ENCODE data around the gene OR5B12.

Gene OR5B12

DNA sequence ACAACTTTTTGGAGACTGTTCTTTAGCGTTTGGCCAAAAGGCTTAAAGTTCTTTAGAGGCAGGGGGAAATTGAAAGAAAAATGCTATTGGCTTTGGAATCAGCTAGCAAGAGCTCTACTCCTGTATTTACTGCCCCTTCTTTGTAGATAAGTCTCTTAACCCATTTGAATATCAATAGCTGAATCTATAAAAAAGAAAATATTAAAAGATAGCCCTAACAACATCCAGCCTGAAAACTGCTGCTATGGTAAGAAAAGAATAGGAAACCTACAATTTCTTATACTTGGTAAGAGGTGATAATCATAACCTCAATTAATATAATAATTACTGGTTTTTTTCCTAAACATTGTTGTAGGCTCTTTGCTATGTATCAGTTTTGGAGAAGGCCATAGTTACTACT, at the start of gene OR5B12:
TSS of gene OR5B12 (minus strand) at position 101 of the 400 bp plus-strand sequence. CDS start 2,085 bp downstream, outside the sequence.
- ChIA-PET POLR2A (ENCODE audit: low non-redundant PET) (no interaction called here), CTCF (no interaction called here)
- no peak for DNase-seq (ENCODE audit: low spot score)
- H3K27ac ChIP-seq = no peak within 1 kb of the TSS
- TF ChIP-seq, protein P1, sequence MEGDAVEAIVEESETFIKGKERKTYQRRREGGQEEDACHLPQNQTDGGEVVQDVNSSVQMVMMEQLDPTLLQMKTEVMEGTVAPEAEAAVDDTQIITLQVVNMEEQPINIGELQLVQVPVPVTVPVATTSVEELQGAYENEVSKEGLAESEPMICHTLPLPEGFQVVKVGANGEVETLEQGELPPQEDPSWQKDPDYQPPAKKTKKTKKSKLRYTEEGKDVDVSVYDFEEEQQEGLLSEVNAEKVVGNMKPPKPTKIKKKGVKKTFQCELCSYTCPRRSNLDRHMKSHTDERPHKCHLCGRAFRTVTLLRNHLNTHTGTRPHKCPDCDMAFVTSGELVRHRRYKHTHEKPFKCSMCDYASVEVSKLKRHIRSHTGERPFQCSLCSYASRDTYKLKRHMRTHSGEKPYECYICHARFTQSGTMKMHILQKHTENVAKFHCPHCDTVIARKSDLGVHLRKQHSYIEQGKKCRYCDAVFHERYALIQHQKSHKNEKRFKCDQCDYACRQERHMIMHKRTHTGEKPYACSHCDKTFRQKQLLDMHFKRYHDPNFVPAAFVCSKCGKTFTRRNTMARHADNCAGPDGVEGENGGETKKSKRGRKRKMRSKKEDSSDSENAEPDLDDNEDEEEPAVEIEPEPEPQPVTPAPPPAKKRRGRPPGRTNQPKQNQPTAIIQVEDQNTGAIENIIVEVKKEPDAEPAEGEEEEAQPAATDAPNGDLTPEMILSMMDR (conservative IDR thresholded peaks at IDR 0.05; ENCODE audit: low read depth) = no peak

DNA sequence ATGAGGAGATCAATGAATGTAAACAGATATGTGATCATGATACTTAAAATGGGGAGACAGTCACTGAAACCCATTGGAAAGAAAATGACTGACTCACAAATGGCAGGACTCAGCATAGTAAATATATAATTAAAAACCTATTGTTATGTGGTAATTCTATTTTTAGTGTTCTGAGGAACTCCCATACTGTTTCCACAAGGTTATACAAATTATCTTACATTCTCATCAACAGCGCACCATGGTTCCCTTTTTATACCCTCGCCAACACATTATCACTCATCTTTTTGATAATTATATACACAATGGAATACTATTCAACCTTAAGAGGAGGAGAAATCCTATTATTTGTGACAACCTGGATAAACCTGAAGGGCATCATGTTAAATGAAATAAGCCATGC, 48.8 kb upstream of the OR5B12 start:
- POLR2A ChIA-PET (ENCODE audit: low non-redundant PET) = no interaction called here
- no peak overlapping the region for H3K27ac ChIP-seq
- DNase-seq (ENCODE audit: low spot score) = no peak
- TF ChIP-seq, protein P1 (conservative IDR thresholded peaks at IDR 0.05; ENCODE audit: low read depth) = no peak
- CTCF ChIA-PET = no interaction called here

DNA sequence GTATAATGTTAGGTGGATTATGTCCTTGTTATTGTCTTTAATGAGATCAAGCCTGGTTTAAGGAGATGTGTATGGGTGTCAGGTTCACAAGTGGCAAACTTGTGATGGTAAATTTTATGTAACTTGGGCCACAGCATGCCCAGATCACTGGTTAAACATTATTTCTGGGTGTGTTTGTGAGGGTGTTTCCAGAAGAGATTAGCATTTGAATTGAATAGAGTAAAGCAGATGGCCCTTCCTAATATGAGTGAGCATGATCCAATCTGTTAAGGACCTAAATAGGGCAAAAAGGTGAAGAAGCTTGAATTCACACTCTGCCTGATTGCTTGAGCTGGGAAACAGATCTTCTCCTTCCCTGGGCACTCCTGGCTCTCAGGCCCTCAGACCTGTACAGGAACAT, 45.1 kb upstream of the OR5B12 start:
- no peak overlapping the region for H3K27ac ChIP-seq
- TF ChIP-seq, protein P1 (conservative IDR thresholded peaks at IDR 0.05; ENCODE audit: low read depth) = no peak
- ChIA-PET CTCF (interaction anchor here (0.6 kb wide), 1 partner anchor 261 kb away, joined by 3 read pairs; no protein-coding TSS in a partner anchor), POLR2A (ENCODE audit: low non-redundant PET) (no interaction called here)
- no peak for DNase-seq (ENCODE audit: low spot score)

DNA sequence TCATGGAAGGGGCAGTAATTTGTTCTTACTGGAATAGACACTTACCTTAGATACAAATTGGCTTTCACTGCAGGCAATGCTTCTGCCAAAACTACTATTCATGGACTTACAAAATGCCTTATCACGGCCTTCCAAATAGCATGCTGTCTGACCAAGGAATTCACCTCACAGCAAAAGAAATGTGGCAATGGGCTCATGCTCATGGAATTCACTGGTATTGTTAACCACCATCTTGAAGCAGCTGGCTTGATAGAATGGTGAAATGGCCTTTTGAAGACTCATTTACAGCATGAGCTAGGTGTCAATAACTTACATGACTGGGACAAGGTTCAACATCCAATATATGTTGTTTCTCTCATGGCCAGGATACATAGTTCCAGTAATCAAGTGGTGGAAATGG, 43.9 kb upstream of the OR5B12 start:
- TF ChIP-seq, protein P1 (conservative IDR thresholded peaks at IDR 0.05; ENCODE audit: low read depth) = no peak
- no peak for DNase-seq (ENCODE audit: low spot score)
- no peak overlapping the region for H3K27ac ChIP-seq
- ChIA-PET POLR2A (ENCODE audit: low non-redundant PET) (no interaction called here), CTCF (no interaction called here)

DNA sequence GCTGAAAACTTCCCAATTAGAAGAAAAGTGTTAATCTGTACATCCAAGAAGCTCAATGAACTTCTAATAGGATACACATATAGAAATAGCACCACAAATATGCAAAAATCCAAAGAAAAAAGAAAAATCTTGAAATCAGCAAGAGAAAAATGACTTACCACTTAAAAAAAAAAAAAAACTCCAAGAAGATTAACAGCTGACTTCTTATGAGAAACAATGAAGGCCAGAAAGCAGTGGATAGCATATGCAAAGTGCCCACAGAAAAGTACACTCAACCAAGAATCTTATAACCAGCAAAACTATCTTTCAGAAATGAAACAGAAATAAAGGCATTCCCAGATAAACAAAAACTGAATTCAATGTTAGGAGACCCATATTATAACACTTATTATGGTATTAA, 29.9 kb upstream of the OR5B12 start:
- DNase-seq (ENCODE audit: low spot score) = no peak
- ChIA-PET CTCF (no interaction called here), POLR2A (ENCODE audit: low non-redundant PET) (no interaction called here)
- H3K27ac ChIP-seq = no peak overlapping the region
- TF ChIP-seq, protein P1 (conservative IDR thresholded peaks at IDR 0.05; ENCODE audit: low read depth) = no peak

DNA sequence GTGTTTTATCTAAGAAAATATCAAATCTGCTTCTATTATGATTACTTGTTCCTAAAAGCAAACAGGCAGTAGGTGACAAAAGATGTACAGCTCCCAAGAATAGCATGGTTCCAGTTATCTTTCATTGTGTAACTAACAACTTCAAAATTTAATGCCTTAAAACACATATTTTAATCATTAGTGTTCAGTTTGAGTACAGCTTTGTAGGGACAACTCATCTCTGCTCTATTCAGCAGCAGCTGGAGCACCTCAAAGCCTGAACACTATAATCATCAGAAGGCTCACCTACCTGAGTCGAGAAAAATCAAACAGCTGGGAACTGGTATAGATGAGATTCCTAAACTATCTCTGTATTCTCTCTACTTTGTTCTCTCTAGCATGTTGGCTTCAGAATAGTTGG, 24.3 kb upstream of the OR5B12 start:
- TF ChIP-seq, protein P1 (conservative IDR thresholded peaks at IDR 0.05; ENCODE audit: low read depth) = no peak
- POLR2A ChIA-PET (ENCODE audit: low non-redundant PET) = no interaction called here
- CTCF ChIA-PET = no interaction called here
- no peak for DNase-seq (ENCODE audit: low spot score)
- no peak overlapping the region for H3K27ac ChIP-seq

DNA sequence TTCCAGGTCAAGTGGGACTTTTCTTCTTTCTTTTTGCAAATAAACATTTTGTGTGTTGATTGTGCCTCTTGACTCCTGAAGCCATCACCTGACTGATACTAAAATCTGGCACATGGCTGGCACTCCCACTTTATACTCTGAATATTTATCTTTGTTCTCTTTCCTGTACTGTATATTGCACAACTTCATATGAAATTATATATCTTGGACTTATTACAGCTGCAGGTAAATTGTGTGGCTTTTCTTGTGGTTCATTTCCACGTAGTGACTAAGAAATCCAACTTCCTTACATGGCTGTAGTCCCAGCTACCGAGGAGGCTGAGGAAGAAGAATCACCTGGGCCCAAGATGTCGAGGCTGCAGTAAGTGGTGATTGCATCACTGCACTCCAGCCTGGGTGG, 23.7 kb upstream of the OR5B12 start:
- ChIA-PET POLR2A (ENCODE audit: low non-redundant PET) (no interaction called here), CTCF (no interaction called here)
- DNase-seq (ENCODE audit: low spot score) = no peak

More for the DNA sequence above, 23.7 kb upstream of the OR5B12 start:
- no peak overlapping the region for H3K27ac ChIP-seq
- TF ChIP-seq, protein P1 (conservative IDR thresholded peaks at IDR 0.05; ENCODE audit: low read depth) = no peak
